GM12865 (cell line): ENCODE data around the gene PEX3.
A peak's percentile ranks its signal among the peaks of the same experiment; 100 is the strongest.

Source experiments
- DNase-seq: peaks from one replicate; pipeline ENCODE4 v3.0.0; 2010; ENCODE audit warnings: low read depth
- H3K4me3 ChIP-seq: 2 replicates; pipeline ENCODE4 v1.5.1; 2011; ENCODE audit warnings: mild to moderate bottlenecking, low read depth, low read length, control low read depth
- CTCF ChIP-seq: IDR thresholded peaks from 2 replicates; pipeline ENCODE4 v1.5.1; 2011; ENCODE audit warnings: low read length, control low read depth, low read depth, inconsistent platforms; ENCODE audit not compliant: insufficient read depth; ENCODE audit errors: missing control alignments

Gene PEX3

GRCh38 chr6:143536461-143536865 lies 85.9 kb downstream of the PEX3 start:
- TF ChIP-seq CTCF: no peak
- peak; percentile 61 for DNase-seq
- peak overlapping the region; percentile 34 for H3K4me3 ChIP-seq

- TF ChIP-seq CTCF: peak; percentile 46
- H3K4me3 ChIP-seq: peak overlapping the region; percentile 53
- DNase-seq: peak; percentile 70
Observed at GRCh38 chr6:143536866-143537691, 86.5 kb downstream of the PEX3 start.

- DNase-seq: no peak
- no peak for TF ChIP-seq CTCF
- H3K4me3 ChIP-seq: no peak overlapping the region
Observed at GRCh38 chr6:143538374-143538773, 87.8 kb downstream of the PEX3 start.

GRCh38 chr6:143539106-143539505 lies 88.5 kb downstream of the PEX3 start:
- DNase-seq: peak; percentile 36
- H3K4me3 ChIP-seq: no peak overlapping the region
- TF ChIP-seq CTCF: no peak

- DNase-seq: no peak
- H3K4me3 ChIP-seq: no peak overlapping the region
- TF ChIP-seq CTCF: no peak
Observed at GRCh38 chr6:143539734-143540133, 89.1 kb downstream of the PEX3 start.

GRCh38 chr6:143540192-143540591 lies 89.6 kb downstream of the PEX3 start:
- no peak for TF ChIP-seq CTCF
- H3K4me3 ChIP-seq: no peak overlapping the region
- no peak for DNase-seq
